GM20431 (cell line): ENCODE data around the gene PLCL2.

Source experiments
- in situ Hi-C: fragments of 300-500 bp; cut with MseI, MboI; formaldehyde crosslinking; loops from one replicate; pipeline ENCODE4 v1.15.0; 2020; ENCODE audit warnings: low sequenced_read_pairs; ENCODE audit not compliant: unreplicated experiment

PLCL2 gene

DNA sequence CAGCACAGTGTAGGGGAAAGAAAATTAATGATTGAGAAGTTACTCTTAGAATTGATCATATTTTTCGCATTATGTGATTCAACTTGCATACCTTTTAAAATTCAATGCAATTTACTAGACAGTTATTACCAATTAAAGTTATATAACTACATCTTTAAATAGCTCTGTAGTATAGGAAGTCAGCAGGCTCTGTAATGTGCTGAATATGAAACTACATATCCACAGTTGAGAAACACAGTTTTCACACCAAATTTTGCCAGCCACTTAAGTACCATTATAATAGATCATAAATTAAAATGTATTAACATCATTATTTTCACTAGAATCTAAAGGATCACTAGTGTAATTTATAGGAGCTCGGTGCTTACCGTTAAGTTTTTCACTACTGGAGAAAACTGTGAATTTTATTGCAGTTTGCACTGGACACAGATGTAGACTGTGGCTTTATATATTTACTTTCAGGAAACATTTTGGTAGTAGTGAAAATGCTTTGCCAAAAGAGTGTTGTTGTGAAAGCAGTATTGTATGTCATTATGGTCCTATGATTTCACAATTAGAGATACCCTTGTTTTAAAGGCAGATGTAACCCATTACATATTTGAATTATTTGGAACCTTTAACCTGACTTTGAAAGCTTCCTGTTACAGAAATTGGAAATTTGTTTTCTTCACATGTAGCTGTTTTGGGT is 113.6 kb downstream of the PLCL2 start:
- in situ Hi-C loops, result no loop called here

DNA sequence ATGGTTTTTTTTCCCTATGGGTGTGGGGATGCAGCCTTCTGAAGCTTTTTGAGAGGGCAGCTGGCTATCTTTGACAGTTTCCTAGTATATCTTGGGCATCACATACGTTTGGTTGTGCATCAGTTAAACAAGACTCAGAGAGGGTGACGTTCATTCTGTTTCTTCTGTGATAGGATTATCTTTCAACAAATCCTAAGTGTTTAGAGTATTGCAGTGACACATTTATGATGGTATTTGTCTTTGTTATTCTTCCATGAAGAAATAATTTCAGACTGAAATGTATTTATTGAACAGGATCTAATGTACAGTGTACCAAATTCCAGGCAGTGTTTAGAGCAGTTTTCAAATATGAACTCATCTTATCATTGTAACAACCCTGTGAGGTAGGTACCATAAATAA is 114.4 kb downstream of the PLCL2 start:
- in situ Hi-C loops, result no loop called here

DNA sequence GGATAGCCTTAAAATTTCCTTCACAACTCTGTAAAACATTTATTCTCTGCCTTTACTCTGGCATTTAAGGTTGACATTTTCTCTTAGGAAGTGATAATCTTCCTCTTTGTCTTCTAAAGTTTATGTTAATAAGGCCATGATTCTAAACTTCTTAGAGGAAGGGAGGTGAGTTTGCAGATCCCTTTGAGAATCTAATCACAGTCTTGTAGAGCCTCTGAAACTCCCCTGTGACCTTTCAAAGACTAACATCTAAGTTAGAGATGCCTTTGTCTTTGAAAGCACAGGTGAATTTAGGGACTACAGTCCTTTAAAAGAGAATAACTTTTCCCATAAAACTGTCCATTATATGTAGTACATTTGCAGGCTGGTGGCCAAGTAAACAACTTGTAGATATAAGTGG is 115.1 kb downstream of the PLCL2 start:
- in situ Hi-C loops, result no loop called here

DNA sequence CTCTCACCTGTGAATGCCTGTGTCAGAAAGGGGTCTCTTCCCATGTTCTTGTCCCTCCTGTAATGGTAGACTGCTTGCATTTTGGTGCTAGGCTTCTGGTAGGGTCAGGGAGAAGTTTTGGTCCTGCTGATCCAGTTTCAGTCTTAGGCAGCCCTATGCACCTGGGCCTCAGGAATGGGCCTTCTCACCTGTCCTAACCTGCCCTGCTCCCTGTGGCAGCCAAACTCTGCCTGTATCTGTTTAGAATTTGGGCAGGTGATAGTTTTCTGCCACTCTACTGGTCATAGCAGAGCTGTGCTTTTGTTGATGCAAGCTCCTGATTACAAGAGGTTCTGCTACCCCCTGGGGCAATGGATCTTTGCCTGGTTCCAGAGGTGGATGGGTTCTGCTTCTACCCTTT is 118.7 kb downstream of the PLCL2 start:
- in situ Hi-C loops, result no loop called here

DNA sequence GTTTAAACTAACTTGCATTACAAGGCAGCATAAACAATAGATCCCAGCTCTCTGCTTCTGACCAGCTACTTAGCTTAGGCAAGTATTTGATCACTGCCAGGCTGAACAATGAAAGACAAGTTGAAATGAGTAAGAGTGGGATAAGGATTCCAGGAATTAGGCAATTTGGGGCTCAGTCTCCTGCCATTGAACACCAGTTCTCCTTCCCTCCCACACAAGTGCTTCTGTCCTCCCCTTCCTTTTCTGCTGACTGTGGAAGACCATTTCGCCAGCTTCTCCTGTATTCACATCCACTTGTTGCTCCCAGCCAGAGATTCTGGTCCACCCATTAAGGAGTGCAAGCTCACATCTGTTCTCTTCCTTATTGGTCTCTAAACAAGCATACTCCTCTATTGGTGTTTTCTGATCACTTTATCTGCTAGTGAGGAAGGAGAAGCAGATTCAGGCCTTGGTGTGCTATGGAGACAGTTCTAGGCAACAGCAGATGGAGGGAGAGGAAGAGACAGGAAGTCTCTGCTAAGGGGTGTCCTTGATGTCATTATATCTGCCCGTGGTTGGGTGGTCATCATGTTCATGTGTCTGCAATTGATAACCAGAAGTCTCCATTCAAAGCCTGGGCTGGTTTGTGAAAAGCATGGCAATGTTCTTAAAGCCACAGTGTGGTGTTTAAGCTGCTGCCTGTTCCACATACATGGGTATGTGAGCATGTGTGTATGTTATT is 121.5 kb downstream of the PLCL2 start:
- in situ Hi-C loops, result no loop called here

DNA sequence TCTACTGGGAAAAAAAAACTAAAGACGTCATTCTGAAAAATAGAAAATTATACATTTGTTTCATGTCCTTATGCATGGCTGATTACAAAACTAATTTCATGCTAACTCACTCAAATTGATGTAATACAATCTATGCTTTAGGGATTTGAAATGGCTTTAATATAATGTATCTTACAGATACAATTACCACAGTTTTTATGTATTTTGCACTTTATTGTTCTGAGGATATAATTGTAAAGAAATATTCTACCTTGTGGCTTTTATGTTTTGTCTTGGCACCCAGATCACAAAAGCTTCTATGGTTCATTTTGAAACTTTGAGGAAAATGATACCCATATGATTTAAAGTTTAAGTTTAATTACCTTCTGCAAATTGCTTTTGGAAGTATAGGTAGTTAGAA is 122.5 kb downstream of the PLCL2 start:
- in situ Hi-C loops, result no loop called here

DNA sequence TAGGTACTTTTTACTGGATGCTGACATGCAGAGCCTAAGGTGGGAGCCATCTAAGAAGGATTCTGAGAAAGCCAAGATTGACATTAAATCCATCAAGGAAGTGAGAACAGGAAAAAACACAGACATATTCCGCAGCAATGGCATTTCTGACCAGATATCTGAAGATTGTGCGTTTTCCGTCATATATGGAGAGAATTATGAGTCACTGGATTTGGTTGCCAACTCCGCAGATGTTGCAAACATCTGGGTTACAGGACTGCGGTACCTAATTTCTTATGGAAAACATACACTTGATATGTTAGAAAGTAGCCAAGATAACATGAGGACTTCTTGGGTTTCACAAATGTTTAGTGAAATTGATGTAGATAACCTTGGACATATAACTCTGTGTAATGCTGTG is 125.1 kb downstream of the PLCL2 start:
- in situ Hi-C loops, result no loop called here

DNA sequence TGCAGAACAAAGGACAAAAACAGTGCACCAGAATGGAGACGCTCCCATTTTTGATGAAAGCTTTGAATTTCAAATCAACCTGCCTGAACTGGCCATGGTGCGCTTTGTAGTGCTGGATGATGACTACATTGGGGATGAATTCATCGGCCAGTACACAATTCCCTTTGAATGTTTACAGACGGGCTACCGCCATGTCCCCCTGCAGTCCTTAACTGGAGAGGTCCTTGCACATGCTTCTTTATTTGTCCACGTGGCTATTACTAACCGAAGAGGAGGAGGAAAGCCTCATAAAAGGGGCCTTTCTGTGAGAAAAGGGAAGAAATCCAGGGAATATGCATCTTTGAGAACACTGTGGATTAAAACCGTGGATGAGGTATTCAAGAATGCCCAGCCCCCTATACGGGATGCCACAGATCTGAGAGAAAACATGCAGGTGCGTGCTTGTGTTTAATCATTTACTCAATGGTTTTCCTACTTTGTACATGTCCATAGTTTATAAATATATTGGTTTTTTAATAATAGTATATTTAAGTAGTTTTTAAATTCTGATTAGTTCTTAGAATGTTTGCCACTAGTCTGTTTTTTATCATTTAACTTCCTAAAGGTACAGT is 127.1 kb downstream of the PLCL2 start:
- in situ Hi-C loops, result no loop called here

DNA sequence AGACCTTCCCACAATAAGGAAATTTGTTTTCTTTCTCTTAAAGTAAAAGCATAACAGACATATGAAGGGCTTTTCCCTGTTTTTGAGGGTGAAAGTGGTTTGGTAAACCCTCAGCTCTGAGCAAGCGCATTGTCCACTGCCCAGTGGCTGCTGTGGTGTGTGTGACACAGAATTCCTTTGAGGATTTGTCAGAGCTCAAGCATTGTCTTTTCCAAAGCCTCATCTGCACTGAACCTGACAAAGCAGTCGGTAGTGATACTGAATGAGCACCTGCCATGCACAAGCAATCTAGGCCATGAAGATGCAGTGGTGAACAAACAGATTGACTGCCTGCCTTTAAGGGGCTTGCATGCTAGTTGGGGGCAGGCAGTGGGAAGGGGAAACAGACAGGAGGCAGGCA is 128.3 kb downstream of the PLCL2 start:
- in situ Hi-C loops, result no loop called here

DNA sequence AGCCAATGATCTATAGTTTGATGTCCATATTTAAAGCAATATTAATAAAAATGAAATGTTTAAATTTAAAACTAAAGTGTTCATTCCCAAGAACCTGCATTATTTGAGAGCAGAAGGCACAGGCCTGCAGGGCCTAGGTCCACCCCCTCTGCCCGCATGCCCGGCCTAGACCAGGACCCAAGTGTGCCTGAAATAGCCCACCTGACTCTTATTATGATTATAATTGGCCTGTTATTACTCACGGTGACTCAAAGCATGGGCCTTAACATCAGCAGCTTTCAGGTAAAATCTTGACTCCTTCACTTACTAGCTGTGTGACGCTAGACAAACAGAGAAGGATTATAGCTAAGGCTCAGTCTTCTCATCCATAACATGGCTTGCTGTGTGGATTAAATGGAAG is 128.8 kb downstream of the PLCL2 start:
- in situ Hi-C loops, result no loop called here

DNA sequence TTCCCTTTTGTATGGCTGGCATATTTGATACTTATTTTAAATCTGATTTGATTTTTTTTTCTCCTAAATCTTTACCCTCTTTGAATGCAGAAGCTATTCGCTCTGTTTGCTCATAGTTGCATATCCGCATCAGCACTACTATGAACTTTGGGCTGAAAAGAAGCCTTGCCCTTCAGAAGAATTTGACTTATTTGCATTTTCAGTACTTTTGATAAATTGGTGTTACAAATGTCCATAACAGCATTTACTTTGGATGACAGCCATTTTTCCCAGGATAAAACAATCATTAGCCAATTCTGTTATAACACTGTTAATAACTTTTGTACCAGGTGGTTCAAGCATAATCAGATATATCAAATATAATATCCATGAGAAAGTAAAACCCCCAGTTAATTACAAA is 129.5 kb downstream of the PLCL2 start:
- in situ Hi-C loops, result no loop called here

DNA sequence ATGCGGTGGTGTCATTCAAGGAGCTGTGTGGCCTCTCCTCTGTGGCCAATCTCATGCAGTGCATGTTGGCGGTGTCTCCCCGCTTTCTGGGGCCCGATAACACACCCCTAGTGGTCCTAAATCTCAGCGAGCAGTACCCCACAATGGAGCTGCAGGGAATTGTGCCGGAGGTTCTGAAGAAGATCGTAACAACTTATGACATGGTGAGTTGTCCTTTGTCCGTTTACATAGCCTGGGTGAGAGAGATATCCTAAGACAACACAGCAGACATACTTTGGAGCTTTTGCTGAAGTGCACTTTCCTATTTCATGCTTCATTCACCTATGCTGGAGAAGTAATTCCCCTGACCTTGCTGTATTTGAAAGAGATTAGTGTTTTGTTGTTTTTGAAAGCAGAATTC is 130.0 kb downstream of the PLCL2 start:
- in situ Hi-C loops, result no loop called here

DNA sequence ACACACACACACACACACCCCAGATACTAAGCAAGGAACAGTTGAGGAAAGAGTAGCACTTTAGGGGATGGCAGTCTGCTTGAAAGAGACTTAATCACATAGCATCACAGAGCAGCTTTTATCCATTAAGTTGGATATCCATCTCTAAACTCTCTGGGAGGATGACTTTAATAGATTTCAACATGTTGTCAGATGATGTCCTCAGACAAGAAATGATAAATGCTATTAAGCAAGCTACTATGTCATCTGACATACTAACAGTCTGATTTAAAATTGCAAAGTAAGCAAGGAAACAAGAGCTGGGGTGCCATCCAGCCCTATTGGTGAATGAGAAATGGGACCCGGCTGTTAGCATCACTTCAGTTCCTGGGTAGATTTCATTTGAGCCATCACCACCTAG is 136.9 kb downstream of the PLCL2 start:
- in situ Hi-C loops, result no loop called here

DNA sequence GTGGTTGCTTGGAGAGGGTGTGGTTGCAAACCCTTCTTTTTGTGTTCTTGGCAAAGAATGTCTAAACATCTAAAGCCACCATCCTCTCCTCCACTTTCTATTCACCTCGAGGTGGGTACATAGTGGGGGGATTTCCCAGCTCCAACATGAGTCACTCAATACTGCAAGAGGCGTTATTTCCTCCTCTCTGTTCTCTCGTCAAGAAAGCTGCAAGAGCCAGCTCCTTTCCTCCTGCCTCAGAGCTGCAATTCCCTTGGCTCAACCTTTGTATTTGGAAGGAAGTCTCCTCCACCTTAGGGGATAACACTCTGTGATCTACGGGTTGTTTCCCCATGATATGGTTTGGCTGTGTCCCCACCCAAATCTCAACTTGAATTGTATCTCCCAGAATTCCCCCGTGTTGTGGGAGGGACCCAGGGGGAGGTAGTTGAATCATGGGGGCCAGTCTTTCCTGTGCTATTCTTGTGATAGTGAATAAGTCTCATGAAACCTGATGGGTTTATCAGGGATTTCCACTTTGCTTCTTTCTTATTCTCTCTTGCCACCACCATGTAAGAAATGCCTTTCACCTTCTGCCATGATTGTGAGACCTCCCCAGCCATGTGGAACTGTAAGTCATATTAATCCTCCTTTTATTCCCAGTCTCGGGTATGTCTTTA is 138.4 kb downstream of the PLCL2 start:
- in situ Hi-C loops, result no loop called here

DNA sequence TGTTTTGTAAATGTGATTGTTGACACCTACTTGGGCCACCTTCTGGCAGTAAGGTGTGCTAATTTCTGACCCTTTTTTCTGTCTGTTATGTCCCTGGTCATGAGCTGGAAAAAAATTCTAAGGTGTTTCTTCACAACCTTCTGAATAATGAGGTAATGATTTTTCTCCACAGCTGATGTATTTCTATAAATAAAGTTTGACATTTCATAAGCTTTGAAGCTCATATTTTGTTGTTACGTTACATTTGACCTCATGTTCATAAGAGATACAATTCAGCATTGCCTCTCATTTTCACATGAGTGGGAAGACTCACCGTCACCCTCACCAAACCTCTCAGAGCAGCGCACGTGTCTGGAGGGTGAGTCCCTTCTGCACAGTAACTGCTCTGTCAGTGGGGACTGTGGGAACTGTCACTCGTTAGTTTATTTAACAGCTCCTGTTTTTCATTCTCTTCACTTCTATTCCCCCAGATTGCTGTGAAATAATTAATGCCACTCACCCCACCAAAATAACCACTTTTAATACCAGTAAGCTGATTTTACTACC is 140.9 kb downstream of the PLCL2 start:
- in situ Hi-C loops, result loop anchor here (25.0 kb wide), 1 partner anchor 188 kb away; no protein-coding TSS in a partner anchor

DNA sequence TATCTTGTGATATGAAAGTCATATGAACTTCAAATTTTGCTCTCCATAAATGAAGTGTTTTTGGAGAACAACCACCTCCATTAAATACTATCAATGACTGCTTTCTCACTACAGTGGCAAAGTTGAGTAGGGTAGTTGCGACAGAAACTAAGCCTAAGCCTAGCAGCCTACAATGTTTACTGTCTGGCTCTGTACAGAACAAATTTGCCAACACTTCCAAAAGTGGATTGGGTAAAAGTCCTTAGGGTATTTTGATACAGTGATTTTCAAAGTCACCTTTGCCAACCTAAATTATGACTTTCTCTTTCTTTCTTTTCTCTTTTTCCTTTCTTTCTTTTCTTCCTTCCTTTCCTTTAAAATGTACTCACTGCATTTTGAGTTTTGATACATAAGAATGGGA is 142.6 kb downstream of the PLCL2 start:
- in situ Hi-C loops, result loop anchor here (25.0 kb wide), 1 partner anchor 190 kb away; no protein-coding TSS in a partner anchor

DNA sequence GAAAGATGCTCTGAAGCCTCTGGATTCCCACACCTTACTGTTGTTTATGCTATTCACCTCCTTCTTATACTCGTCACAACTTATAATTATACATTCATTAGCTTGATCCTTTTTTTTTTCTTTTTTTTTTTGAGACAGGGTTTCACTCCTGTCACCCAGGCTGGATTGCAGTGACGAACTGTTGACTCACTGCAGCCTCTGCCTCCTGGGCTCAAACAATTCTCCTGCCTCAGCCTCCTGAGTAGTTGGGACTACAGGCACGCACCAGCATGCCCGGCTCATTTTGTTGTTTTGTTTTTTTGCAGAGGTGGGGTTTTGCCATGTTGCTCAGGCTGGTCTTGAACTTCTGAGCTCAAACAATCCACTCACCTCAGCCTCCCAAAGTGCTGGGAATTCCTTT is 143.6 kb downstream of the PLCL2 start:
- in situ Hi-C loops, result loop anchor here (25.0 kb wide), 1 partner anchor 191 kb away; no protein-coding TSS in a partner anchor

DNA sequence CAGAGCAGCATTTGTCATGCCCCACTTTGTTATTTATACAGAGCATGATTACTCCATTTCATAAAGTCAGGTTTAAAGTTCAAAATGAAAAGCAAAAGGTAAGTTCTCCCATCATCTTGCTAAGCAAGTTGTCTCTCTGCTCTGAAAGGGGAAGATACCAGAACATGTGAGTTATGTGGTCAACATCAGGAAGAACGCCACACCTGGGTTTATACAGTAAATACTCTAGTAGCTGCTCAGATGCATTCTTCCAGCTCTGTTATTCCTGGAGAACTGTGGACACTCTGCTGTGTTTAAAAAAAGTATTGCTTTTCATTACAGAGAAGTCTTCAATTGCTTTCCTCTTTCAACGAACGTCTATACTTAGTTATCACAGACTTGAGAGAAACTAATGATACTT is 145.7 kb downstream of the PLCL2 start:
- in situ Hi-C loops, result loop anchor here (25.0 kb wide), 1 partner anchor 193 kb away; no protein-coding TSS in a partner anchor

DNA sequence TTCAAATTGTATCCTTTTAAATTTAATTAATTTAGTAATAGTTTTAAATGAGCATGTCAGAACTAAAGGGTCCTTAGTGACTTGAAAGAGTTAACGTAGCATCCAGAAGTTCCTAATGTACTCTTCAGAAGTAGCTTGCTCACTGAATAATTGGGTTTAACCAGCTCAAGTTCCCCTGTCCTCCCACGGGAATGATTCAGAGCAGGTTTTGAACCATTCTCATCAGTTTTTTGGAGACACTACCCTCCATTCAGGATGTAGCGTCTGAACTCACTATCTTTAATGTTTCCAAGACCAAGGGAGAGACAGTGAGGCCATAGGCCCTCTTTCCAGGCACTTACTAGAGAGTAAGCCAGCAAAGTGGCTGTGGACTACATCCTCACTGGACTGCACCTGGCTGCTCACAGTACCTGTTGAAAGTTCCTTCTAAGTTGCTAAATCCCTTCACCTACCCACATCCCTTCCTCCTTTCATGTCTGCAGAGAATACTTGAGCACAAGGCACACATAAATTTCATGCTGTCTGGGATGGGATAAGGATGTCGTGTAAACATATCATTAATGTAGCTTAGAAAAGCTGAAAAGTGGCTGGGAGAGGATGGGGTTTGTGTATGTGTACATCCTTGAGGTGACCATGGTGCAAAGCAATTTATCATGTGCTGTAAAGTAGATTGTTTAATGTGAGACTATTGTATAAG is 146.3 kb downstream of the PLCL2 start:
- in situ Hi-C loops, result loop anchor here (25.0 kb wide), 1 partner anchor 194 kb away; no protein-coding TSS in a partner anchor
